T-helper 9 cell (primary cell): Measurements from ENCODE around the gene TMEM89.

Source experiments
- DNase-seq: peaks from one replicate; pipeline ENCODE4 v3.0.0-alpha.2; 2020

TMEM89 gene

DNA sequence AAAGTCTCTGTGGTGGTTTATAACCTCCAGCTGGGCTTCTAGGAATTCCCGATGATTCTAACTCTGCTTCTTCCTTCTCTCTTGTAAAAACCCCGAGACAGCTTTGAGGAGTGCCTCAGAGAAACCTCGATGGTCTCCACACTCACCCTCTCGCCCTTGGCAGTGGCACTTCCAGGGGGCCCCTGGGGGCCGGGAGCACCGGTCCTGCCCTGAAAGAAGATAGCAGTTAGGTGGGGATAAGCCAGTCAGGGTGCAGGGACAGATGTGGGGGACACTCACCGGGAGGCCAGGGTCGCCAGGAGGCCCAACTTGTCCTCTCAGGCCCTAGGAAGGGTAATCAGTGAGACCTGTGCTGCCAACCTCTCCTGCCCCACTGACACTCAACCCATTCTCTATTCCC is 36.2 kb downstream of the TMEM89 start:
- DNase-seq: no peak

GRCh38 chr3:48584836-48585235 is 36.7 kb downstream of the TMEM89 start:
- DNase-seq: no peak

DNA sequence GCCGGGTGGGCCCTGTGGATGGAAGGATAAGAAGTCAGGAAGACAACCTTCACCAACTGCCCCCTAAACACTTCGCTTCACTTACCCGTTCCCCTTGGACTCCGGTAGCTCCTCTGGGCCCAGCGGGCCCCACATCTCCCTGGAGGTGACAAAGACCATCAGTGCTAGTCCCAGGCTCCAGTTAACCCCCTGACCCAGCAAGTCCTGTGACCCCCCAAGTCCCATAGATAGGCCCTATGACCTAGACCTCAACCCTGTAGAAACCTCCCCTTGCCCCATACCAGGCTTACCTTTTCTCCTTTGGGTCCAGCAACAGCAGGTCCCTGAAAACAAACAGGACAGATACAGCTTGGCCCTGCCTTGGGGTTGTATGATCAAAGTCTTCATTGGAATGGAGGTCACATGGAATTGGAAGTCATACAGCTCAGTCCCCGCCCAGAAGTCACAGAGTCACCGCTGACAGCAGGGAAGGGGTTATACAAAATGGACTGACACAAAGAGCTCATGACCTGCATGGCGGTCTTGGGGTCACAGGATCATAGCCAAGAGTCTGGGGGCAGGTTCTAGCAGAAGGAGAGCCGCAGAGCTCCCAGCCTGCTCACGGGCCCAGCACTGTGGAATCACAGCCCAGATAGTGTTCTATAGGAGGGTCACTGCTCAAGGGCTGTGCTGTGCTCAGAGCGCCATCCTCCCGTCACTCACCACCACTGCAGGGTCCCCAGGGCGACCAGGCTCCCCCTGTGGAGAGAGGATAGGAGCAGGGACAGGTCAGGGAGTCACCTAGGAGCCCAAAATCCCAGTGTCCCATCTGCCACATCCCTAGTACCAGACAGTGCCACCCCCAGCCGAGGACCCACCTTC is 39.7 kb downstream of the TMEM89 start:
- DNase-seq: no peak

- no peak for DNase-seq
Measured at GRCh38 chr3:48576647-48577046, 44.9 kb downstream of the TMEM89 start.

DNA sequence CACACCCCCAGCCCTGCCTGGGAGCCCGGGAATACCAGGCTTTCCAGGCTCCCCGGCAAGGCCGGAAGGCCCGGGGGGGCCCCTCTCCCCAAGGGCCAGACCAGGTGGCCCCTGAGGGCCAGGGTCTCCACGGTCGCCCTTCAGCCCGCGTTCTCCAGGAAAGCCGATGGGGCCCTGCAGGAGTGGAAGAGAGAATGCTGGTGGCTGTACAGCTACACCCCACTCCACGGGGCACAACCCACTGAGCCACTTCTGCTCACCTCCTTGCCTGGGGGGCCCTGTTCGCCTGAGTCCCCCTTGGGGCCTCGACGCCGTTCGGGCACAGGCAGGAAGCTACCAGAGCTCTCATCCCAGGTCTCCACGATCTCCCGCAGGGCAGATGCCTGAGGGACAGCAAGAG is 46.2 kb downstream of the TMEM89 start:
- DNase-seq: no peak

DNA sequence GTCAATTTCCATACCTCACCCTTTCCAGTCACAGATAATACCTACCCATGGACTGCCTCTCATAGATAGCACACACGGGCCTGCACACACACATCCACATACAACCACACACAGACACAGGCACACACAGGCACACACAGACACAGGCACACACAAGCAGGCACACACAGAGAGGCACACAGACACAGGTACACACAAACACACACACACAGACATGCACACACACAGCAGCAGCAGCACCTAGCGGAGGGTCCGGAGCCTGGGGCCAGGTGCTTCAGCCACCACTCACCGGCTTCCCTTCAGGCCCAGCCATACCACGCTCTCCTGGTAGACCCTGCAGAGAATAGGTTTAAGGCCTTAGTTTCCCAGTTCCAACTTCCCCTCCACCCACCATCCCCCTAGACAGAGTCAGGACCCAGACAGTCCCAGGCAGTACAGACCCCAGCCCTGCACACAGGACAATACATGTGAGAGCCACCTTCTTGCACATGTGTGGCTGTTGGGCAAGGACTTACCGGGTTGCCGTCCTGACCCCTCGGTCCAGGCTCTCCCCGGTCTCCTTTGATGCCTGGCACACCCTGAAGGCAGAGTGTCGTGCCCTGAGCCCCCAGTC is 47.5 kb downstream of the TMEM89 start:
- DNase-seq: no peak

GRCh38 chr3:48572517-48572916 is 49.1 kb downstream of the TMEM89 start:
- DNase-seq: no peak

DNA sequence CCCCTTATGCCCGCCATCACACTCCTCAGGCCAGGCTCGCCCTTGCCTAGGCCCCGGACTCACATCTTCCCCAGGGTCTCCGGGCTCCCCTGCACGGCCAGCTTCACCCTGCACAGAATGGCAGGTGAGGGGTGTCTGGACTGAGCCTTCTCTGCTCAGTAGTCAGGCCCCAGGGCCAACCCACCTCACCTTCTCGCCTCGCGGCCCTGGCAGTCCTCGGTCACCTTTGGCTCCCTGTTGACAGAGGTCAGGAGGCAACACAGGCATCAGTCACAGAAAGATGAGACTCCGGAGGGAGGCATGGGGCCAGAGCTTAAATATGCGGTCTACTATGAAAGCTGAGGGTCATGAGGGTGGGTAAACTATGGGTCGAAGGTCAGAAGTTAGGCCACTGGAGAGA is 49.6 kb downstream of the TMEM89 start:
- DNase-seq: no peak
